NCI-H1092 (cell line): ENCODE data around the gene CD151.

Experiments used
- DNase-seq: peaks from one replicate; lab custom pipeline; 2025; lab: John Stamatoyannopoulos, UW

CD151 gene

DNA sequence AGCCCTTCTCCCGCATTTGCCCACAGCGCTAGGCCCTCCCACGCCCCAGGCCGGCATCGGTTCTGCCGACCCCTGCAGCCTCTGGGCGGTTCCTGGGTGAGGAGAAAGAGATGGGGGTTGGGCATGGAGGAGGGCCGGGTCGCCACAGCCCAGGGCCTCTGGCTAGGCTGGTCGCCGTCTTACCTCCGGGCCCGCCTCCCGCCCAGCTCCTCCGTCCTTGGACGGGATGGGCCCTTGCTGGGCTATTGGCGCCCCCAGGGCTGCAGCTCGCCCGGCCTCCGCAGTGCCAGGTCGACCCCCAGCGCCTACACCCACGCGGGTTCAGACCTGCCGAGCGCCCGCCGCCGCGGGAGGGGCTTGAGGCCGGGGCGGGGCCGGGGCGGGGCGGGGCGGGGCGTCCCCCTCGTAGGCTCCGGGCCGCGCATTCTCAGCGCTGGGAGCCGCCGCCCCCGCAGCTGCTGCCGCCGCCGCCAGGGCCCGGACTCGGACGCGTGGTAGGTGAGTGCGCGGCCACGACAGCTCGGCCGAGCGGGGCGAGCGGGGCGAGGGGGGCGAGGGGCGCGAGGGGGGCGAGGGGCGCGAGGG is at the start of gene CD151:
CD151 (plus strand) TSS at position 424 of the 585 bp plus-strand sequence. CDS start 3,118 bp downstream, outside the sequence.
- no peak for DNase-seq

- DNase-seq: no peak
These were observed 49.2 kb upstream of the CD151 start for GRCh38 chr11:783581-784015.

GRCh38 chr11:786235-787083 is 46.3 kb upstream of the CD151 start:
- DNase-seq: no peak

DNA sequence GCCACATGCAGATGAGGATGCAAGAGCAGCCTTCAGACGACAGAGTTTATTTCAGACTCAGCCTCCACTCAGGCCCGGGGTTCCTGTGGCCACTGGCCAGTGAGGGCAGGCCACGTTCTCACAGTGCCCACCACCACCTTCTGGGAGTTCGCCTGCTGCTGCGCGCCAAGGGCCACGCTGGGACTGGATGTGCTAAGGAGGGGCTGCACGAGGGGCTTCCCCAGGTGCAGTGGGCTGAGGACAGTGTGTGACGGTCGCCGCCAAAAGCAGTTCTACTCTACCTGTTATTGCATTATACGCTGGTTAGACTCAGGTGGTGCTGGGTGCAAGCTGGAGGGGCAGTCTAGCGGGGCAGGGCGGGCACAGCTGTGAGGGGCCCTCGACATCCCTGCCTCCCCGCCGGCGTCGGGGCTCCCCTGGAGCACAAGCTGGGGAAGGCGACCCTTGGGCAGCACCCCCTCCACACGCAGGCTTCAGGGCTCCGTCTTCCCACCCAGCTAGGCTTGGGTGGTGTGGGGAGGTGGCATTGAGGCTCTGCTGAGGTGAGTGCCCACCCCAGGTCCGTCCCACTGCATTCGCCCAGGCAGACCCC is 45.6 kb upstream of the CD151 start:
- no peak for DNase-seq

GRCh38 chr11:788009-788640 is 44.6 kb upstream of the CD151 start:
- no peak for DNase-seq

DNA sequence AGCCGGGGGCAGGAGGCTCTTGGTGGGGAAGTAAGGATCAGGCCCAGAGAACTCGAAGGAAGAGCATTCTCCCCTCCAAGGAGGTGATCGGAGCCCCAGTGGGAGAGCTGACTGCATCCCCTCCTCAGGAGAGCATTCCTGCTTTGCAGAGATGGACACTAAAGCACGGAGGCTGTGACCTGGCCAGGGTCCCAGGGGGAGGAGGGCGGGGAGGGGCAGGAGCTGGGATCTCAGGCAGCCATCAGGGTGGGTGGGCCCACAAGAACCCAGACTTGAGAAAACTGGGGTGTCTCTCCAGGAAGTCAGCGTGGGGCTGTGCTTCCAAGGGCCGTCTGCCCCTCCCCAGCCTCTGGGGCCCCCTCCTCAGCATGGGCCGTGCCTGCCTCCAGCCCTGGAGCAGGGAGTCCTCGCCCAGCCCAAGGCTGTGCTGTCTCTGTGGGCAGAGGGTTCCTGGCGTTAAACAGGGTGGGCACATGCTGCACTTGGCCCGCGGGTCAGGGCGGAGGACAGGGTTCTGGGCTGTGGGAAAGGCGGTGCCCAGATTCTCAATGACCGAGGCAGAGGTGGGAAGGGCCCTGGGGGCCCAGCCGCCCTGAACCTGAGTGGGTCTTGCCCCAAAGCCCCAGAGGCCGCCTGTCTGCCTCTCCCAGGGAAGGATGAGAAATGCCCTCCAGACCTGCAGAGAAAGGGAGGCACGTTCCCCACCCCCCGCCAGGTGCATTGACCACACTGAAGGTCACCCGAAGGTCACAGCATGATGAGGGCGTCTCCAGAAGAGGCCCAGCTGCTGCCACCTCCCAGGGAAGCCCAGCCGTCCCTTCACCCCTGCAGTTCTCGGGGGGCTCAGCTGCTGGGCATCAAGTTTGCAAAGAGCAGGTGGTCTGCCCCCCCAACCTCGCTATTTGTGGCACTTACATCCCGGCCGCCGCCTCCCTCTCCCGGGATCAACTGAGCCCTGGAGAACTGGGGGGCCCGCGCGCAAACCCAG is 43.5 kb upstream of the CD151 start:
- no peak for DNase-seq

DNA sequence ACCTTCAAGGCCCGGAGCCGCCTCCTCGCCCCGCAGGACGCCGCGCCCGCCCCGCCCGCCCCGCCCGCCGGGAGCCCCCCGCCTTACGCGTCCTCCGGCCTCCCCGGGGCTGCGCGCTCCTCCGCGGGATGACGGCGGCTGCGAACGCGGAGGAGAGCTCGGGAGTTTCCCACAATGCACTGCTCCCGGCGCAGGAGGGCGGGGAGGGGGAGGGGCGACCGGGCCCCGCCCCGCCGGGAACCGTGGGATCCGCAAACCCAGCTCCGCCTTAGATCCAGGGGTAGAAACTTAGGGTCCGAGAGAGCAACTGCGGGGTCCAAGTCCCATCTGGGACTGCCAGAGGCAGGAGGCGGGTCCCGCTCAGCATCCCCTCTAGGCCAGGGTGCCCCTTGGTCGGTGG is 42.8 kb upstream of the CD151 start, which contains the start of gene CEND1:
CEND1 (minus strand) TSS at position 148 of the 400 bp plus-strand sequence. CDS start 1,514 bp downstream, outside the sequence.
- peak; percentile 30 for DNase-seq

- DNase-seq: no peak
These were observed 41.8 kb upstream of the CD151 start for GRCh38 chr11:790721-791564.

DNA sequence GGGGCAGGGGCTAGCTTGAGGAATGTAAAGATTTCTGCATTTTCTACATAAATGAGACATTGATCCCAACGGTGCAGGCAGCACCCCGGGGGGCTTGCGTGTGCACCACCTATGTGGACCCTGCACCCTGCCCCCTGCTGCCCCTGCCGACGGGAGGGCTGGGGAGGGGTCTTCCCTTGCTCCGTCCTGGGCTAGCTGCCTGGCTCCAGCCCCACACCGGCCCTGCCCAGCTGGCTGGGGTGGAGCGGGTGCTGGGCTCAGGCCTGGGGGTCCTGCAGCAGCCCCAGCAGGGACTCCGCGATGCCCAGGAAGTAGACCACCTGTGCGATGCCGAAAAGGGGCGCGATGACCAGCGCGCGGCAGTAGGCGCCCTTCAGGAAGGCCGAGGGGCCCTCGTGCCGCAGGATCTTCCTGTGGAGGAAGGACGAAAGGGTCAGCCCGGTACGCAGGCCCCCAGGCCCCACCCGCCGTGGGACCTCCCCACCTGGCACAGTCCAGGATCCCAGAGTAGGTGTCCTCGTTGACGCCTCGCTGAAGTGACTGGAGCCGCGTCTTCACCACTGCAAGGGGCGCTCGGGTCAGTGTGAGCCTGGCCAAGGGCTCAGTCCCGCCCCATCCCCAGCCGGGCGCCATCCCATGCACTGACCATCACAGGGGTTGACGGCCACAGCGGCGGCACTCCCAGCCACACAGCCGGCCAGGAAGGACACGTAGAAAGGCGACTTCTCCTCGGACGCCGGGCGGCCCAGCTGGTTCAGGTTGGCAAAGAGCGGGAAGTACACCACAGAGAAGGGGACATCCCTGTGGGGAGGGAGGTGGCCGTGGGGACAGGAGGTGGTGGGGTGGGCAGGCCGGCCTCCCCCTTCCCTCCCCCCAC is 40.9 kb upstream of the CD151 start:
- DNase-seq: no peak

- DNase-seq: no peak
These were observed 40.3 kb upstream of the CD151 start for GRCh38 chr11:792535-792821.

- DNase-seq: no peak
These were observed 39.9 kb upstream of the CD151 start for GRCh38 chr11:792873-793272.

DNA sequence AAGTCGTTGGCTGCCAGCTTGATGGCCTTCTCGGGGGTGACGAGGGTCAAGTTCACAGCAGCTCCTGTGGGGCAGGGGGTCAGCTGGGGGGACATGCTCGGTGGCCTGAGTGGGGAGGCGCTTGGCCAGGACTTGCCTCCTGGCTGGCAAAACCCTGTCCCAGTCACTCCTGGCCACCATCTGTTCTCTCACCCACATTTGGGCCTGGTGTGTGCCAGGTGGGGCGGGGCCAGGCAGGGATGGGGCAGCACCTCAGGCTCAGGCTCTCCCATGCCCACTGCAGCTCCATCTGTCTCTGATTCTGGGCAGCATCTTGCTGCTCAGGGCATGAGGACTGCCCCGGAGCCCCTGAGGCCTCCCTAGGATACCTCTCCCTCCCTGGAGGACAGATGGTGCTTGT is 39.2 kb upstream of the CD151 start:
- no peak for DNase-seq

- DNase-seq: no peak
These were observed 38.6 kb upstream of the CD151 start for GRCh38 chr11:794013-794765.

GRCh38 chr11:794766-795633 is 37.8 kb upstream of the CD151 start:
- DNase-seq: no peak

DNA sequence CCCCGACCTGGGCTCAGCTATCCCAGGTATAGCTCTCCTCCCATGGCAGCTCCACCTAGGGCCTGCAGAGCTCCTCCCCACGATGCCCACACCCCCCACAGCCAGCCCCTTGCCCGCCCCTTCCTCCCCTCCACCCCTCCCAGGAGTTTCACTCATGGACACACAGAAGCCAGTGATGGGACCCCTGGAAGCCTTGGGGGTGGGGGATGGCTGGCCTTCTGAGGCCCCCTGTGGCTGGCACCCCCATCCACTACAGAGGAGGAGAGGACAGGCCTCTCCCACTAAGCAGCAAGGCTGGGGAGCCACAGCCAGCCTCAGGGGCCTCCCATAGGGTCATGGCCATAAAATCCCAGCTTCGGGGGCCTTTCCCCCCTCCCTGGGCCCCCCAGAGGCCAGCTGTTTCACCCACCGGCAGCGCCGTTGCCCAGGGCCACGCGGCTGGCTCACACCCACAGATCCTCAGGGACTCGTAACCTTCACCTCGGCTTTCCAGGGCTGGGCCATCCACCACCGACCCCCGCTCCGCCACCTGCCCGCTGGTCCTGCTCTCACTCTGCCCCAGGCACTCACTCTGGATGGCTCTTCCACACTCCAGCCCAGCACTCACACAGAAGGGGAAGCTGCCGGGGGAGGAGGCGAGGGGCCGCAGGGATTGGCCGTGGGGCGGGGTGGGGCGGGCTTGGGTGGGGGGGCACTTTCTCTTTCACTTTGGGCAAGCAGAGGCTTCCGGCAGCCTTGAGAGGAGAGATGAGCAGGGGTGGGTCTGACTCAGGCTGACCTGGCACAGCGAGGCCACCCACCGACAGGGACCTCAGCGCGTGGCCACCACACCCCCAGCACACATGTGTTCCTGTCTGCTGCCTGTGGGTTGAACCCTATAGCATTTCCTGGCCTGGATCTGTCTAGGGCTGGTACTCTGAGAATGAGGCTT is 36.9 kb upstream of the CD151 start:
- DNase-seq: peak; percentile 40

- DNase-seq: no peak
These were observed 36.0 kb upstream of the CD151 start for GRCh38 chr11:796565-797295.
